Measurements from ENCODE around the gene NOXO1.

The NOXO1 gene

DNA sequence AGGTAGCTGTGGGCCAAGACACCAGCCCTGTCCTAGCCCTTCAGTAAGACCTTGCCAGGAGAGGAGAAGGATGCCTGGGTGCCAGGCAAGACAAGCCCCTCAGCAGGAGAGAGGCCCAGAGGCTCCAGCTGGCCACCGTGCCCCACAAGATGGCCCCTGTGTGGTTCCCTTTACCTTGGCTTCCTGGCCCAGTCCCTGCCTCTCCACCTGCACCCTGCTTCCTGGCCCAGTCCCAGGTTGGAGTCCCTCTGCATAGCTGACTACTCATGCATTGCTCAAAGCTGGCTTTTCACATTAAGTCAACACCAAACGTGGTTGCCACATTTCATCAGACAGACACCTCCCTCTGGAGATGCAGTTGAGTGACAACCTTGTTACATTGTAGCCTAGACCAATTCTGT is 12.5 kb upstream of the NOXO1 start:
- DNase-seq = no peak

DNA sequence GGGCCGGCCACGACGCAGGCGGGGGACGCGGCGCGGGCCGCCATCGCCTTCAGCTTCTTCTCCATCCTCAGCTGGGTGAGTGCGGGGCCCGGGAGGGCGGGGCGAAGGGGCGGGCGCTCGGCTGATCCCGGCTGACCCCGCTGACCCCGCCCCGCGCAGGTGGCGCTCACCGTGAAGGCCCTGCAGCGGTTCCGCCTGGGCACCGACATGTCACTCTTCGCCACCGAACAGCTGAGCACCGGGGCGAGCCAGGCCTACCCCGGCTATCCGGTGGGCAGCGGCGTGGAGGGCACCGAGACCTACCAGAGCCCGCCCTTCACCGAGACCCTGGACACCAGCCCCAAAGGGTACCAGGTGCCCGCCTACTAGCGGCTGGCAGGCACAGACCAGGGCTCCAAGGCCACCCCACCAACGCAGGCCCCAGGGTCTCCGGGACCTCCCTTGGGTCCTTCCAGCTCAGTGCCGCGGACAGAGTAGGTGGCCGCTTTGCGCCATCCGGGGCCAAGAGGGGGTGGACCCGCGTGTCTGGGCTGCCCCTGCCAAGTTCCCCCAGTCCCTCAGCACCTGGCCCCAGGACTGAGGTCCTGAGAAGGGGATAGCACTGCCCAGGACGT is 11.5 kb upstream of the NOXO1 start:
- no peak for DNase-seq

DNA sequence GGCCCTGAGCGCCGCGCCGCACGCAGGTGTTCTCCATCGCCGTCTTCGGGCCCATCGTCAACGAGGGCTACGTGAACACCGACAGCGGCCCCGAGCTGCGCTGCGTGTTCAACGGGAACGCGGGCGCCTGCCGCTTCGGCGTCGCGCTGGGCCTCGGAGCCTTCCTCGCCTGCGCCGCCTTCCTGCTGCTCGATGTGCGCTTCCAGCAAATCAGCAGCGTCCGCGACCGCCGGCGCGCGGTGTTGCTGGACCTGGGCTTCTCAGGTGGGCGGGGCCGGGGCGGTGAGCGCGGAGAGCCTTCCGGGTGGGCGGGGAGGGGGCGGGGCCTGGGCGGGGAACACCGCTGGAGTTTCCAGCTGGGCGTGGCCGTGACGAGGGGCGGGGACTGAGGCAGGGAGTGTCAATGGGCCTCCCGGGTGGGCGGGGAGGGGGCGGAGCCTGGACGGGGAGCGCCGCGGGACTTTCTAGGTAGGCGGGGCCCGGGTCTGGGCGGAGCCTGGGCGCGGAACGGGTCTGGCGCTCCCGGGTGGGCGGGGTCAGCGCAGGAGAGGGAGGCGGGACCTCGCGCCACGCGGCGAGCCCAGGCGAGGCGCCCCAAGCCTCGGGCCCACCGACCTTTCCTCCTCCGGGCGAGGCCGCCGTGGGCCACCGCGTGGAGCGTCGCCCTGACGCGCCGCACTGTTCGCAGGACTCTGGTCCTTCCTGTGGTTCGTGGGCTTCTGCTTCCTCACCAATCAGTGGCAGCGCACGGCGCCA is 10.9 kb upstream of the NOXO1 start:
- peak; percentile 52 for DNase-seq

DNA sequence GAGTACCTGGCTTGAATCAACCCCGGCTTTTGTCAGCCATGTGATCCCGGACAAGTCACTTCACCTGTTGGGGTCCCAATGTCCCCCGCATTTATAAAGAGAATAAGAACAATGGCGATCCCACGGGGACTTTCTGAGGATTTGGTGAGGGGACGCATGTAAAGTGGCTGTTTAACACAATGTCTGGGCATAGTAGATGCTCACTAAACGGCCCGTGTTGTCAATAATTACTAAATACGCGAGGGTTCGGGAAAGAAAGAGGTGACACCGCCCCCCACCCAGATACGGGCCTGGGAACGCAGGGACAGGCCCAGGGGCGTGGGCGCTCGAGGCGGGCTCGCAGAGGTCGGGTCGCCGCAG is 10.3 kb upstream of the NOXO1 start:
- no peak for DNase-seq

DNA sequence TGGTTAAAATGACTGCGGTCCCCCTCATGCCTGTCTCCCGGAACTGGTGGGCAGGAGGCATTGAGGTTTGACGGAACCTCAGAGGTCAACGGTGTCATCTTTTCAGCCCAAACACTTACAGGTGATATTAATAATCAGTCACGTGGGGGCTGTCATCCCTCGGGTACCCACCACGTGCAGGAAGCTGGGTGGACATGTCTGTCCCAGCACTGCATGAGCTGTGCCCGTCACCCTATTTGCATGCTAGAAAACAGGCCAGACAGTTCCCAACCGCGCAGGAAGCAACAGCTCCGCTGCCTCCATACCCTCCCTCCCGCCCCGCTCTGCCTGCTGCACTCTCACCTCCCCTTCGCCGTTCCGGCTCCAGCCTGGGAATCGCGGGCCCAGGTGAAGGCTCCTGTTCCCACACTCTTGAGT is 9.9 kb upstream of the NOXO1 start:
- DNase-seq = no peak

DNA sequence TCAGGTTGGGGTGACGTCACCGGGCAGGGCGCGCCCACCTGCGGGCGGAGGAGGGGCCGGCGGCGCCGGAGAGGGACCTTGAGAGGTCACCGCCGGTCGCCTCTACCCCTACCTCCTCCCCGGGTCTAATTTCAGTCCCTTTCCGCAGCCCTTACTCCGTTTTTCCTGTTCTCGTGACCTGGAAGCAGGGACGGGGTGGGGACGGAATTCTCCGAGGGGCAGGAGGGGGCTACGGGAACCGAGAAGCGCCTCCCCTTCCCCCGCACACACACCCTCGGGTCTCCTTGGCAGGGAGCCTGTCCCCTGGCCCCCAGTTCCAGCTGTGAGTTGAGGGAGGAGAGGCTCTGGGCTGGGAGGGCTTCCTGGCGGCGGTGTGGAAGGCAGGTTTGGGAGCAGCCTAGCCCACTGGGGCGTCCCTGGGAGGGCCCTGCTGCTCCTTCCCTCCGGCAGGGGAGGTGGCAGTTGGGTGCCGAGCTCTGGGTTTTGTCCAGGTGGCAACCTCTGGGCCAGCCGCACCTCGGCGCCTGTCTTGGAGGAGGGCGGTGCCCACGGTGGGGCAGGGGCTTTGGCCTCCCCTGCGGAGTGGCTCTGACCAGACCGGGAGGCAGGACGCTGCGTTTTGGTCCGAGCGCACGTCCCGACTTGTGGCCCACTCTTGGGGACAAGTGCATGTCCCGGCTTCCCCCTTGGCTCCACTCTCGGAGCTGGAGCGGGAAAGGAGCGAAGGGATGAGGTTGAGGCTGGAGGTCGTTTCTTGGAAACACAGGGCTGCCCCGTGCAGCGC is 9.3 kb upstream of the NOXO1 start:
- DNase-seq = no peak

DNA sequence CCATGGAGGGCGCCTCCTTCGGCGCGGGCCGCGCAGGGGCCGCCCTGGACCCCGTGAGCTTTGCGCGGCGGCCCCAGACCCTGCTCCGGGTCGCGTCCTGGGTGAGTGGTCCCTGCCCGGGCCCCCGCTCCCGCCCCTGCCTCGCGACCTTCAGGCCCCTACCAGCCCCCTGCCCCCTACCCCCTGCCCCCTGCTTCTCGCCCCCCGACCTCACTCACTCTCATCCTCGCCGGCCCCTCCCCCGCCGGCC is 8.8 kb upstream of the NOXO1 start:
- no peak for DNase-seq

DNA sequence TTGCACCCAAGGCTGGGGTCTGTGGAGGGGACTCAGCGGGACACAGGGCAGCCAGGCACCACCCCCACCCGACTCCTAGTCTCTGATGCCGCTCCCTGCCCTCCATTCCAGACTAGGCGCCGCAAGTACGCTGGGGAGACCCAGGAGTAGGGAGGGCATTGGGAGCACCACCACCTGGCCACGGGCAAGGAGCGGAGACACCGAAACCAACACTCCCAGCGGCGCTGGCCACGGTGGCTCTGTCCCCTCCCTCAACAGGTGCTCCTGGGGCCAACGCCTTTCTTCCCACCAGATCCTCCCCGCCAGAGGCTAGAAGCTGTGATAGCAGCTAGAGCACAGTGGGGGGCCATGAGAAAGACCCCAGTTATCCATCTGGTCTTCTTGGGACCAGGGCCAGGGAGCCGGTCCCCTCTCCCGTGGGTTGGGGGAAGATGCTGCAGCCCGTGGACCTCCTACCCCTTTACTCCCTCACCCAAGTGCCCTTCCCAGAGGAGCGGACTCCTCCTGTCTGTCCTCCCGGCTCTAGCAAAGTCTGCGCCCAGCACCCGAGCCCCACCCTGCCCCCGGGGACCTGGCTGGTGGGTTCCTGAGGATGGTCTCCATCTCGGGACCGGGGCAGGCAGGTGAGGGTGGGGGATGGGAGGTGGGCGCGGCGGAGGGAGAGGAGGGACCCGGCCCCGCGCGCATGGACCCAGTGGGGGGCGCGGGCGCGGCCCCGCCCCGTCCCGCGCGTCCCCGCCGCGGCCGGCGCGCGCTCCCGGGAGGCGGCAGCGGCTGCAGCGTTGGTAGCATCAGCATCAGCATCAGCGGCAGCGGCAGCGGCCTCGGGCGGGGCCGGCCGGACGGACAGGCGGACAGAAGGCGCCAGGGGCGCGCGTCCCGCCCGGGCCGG is 8.2 kb upstream of the NOXO1 start, which contains the start of gene SYNGR3:
SYNGR3 (plus strand) TSS at position 762 of the 892 bp plus-strand sequence. CDS start 133 bp downstream, outside the sequence.
- DNase-seq = no peak

DNA sequence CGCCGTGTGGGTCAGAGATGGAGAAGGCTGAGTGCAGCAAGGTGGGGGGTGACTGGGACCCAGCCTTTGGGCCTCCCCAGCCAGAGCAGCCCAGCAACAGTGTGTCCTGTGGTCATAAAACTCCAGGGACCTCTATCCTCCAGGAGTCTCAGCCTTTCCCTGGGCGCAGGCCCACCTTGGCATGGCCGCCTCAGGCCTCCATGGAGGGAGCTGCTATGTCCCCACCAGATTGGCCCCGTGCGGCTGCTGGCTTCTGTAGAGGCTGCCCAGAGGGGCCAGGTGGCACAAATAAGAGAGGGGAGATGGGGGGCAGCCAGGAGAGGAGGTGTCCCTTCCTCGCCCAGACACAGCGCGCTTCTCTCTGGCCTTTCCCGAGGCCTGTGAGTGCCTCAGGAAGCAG is 5.9 kb upstream of the NOXO1 start:
- no peak for DNase-seq

DNA sequence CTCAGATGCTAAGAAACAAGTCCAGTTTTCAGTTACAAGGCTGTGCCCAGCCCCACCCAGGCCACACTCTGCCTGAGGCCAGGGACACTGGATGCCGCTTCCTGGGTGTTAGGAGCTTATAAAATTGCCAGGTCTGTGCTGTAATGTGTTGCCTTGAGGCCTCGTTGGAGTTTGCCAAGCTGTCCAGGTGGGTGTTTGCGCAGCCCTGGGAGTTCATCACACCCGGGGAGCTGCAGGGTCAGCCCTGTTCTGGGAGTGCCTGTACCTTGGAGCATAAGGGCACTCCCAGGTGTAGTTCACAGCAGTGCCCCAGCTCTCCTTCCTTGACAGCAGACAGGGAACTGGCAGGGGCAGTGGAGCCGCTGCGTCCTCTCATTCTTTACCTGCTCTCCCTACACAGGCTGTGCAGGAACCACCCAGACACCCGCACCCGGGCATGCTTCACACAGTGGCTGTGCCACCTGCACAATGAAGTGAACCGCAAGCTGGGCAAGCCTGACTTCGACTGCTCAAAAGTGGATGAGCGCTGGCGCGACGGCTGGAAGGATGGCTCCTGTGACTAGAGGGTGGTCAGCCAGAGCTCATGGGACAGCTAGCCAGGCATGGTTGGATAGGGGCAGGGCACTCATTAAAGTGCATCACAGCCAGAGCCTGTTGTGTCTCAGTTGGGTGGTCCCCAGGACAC is 4.3 kb upstream of the NOXO1 start:
- no peak for DNase-seq

DNA sequence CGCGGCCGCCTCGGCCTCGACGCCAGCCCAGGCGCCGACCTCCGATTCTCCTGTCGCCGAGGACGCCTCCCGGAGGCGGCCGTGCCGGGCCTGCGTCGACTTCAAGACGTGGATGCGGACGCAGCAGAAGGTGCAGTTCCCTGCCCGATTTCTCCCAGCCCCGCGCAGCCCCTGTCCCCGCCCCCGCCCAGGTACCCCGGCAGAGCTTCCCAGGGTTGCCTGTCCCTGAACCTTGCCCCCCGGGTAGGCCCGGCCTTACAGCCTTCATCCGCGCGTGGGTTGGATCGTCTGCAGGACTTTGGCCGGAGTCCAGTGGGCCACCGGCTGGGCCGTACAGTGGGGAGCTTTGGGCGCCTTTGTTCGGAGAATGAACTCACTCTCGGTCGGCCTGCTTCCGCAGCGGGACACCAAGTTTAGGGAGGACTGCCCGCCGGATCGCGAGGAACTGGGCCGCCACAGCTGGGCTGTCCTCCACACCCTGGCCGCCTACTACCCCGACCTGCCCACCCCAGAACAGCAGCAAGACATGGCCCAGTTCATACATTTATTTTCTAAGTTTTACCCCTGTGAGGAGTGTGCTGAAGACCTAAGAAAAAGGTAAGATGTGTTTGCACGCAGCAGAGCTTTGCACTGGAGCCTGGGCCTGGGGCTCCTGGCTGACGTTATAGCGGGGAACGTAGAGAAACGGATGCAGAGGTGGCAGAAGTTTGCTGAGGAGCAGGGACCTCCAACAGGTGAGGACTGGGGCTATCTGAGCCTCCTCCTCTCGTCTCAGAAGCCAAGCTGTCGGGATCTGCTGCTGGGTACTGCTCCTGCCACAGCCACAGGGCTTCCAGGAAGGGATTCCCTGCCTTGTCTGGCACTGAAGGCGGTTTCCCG is 3.3 kb upstream of the NOXO1 start:
- DNase-seq = no peak

DNA sequence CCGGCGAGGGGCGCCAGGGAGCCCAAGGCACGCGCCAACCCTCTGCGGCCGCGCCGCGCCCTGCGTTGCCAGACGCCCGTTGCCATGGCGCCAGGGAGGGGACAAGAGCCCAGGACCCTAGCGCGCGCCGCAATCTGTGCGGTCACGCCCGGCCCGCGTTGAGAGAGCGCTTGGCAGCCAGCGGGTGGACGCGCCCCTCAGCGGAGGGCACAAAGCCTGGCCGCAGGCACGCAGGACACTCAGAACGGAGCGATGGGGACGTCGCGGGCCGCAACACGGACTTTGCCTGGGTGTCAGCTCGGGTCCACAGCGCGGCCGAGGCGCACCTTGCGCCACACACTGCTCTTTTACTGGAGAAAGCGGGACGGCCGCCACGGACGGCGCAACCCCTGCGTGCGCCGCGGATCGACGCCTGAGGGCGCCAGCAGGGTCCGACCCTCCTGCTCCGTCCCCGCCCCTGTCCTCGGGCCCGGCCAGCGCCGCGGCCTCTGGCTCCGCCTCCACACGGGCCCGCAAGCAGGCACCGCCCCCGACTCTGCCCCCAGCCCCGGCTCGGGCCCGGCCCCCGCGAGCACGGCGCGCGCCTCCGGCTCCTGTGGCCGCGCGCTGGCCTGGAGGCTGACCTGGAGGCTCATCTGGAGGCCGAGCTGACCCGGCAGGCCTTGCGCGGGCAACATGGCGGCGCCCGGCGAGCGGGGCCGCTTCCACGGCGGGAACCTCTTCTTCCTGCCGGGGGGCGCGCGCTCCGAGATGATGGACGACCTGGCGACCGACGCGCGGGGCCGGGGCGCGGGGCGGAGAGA is 2.5 kb upstream of the NOXO1 start, which contains the start of gene GFER:
GFER (plus strand) TSS at position 650 of the 803 bp plus-strand sequence; CDS start at position 676, 26 bp downstream.
- DNase-seq = peak; percentile 70

DNA sequence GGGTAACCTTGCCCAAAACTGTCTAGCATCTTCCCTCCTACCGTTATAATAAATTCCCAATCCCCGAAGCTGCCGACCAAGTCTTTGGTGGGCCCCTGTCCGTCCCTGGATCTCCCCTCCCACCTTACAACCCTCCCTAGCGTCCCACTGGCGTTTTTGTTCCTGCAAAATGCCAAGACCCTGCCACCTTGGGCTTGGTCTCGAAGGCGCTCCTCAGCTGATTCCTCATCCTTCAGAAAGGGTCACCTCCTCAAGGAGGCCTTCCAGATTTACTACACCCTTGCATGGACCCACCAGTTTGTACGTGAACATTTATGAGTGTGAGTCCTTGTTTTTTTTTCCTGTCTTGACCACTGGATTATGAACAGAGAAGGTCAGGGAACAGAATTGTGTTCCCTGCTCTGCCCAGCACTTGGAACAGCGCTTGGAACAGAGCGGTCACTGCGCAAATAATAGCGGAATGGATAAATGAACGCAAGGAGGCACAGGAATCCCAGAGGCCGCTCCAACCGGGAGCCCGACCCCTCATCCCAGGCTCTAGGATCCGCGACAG is 1.8 kb upstream of the NOXO1 start:
- DNase-seq = no peak

DNA sequence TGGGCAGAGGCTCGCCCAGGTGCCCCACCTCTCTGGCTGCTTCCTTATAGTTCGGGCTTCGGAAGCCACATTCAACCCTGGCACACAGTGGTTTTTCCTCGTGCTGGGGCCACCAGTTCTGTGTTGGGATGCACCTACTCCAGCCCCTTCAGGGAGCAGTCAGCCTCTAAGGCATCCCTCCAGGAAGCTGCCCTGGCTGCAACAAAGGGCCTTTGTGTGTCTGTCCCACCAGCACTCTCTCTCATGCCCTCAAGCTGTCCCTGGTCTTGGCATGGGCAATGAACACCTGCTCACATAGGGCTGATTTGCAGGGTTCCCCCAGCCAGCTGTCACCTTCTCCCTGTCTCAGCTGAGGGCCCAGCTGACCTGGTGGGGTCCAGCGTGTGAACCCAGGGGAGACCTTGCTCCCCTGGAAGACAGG is 754 bp upstream of the NOXO1 start:
- no peak for DNase-seq

DNA sequence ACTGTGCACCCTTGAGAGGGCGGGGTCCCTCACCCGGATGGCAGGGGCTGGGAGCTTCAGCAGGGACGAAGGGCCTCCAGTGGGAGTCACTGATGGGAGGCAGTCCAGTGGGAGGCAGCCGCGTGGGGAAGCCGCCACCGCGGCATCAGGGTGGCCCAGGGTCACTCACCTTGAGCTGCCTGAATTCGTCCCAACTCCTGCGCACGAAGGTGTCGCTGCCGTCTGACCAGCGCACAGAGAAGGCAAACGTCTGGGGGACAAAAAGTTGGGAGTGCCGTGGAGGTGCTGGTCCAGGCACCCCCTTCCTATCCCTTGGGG is 540 bp downstream of the NOXO1 start:
- no peak for DNase-seq

DNA sequence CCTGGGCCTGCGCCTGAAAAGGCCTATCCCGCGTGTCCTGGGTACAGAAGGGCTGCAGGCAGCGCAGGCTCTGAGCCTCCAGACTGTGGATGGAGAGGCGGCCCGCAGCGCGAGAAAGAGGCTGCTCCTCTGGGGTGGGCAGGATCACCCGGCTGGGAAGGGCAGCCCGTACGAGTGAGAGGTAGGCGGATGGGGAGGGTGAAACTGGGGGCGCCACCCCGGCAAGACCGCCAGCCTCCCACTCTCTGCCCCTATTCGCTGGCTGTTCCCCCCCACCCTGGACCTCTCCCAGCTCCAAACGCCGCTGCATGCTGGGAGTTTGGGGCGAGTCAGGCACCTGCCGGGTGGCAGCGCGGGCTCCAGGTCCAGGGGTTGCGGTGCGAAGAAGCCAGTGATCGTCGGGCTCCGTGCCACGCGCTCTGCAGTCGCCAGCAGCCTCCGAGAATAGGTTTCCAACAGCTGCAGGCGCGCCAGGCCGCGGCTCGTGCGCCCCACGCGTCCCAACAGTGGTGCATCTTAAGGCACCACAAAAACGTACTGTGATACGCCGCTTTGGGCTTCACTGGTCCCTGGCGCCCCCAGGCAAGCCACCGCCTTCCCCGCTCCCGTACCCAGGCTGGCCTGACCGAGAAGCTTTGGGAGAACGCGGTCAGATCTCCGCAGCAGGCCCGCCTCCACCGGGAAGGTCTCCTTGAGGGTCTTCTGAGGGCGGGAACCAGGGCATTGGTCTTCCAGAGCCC is 1.1 kb downstream of the NOXO1 start:
- no peak for DNase-seq

DNA sequence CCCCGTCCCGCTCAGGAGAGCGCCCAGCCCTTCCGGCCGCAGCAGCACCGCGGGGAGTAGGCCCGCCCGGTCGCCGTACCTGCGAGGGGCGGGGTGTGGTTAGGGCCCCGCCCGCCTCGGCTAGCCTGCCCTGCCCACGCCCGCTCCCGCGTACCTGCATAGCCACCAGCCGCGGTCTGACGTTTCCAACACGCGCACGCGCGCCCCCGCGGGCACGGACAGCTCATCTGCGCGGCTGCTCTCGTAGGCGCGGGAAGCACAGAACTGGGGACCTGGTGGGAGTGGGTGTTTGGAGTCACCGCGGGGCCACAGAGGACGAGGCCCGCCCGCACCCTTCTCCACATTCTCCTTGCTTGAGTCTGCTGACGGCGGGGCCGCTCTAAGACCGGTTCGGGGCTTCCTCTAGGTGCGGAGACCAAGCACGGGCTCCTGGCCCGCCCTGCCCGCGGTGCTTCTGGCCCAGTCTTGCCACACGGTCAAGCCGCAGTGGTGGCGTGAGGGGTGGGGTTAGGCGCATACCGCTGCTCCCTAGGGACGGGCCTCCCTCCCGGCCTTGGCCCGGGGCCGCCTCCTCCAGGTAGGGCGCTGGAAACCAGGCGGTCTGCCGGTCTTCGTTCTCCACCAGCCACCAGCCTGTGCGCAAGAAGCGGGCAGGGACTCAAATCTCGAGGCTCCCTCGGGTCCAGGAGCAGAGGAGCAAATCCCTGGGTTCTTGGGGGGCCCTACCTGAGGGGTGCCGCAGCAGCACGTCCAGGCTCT is 1.8 kb downstream of the NOXO1 start:
- DNase-seq = peak; percentile 47

DNA sequence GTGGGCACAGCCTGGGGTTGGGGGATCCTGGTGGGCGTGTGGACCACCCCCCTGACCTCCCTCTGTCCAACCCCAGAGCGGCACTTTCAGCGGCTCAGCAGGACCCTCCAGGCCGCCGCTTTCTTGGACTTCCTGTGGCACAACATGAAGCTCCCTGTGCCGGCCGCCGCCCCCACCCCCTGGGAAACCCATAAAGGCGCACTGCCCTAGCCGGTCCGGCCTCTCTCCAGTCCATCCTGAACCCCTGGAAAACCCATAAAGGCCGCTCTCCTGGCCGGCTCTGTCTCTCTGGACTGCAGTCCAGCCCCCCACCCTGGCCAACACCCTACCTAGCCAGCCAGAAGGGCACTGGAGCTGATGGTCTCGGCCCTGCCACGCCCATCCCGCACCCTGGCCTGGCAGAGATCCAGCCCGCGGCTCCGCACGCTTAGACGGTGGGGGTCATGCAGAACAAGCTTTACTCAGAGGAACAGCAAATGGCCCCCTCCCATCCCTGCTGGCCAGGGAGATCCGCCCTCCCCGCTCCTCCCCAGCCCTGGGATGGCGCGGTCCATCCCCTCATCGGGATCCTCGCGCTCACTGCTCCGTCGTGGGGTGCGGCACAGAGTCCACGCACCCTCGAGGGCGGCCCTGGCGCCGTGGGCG is 2.7 kb downstream of the NOXO1 start:
- DNase-seq = no peak

Measured in NCI-H774 (cell line).